Activated B cell treated with CpG ODN at 0.5 μM for 24 hours (primary cell): Measurements from ENCODE around the gene COL9A3. TPM values are rescaled to one million over a fixed set of nuclear protein-coding genes. Genes with fewer than 3 reads are reported as not detected.
A peak's percentile ranks its signal among the peaks of the same experiment; 100 is the strongest.

Source experiments
- ATAC-seq: fragments of 200-7000 bp; cut with Tn5 transposase; one replicate; pipeline ENCODE4 v1.10.0; 2021; ENCODE audit warnings: low read depth, mild to moderate bottlenecking, moderate library complexity
- CTCF ChIA-PET: fragments of 350-600 bp; sonication (Branson Sonifier 250); formaldehyde crosslinking; loops from one replicate; lab custom pipeline; 2021; ENCODE audit warnings: antibody characterized with exemption; lab: Charles Lee
- POLR2A ChIA-PET: fragments of 350-600 bp; sonication (Branson Sonifier 250); formaldehyde crosslinking; loops from one replicate; lab custom pipeline; 2021; ENCODE audit warnings: antibody characterized with exemption; lab: Charles Lee
- DNase-seq: peaks from one replicate; pipeline ENCODE4 v3.0.0; 2022
- H3K27ac Mint-ChIP-seq: one replicate; pipeline ENCODE4 v1.8.0; 2020; ENCODE audit warnings: mixed read lengths
- H3K27me3 Mint-ChIP-seq: one replicate; pipeline ENCODE4 v1.8.0; 2021; ENCODE audit warnings: mixed read lengths
- H3K36me3 Mint-ChIP-seq: one replicate; pipeline ENCODE4 v1.8.0; 2021; ENCODE audit warnings: low read depth, mixed read lengths
- H3K4me1 Mint-ChIP-seq: one replicate; pipeline ENCODE4 v1.8.0; 2021; ENCODE audit warnings: mixed read lengths
- H3K4me3 Mint-ChIP-seq: one replicate; pipeline ENCODE4 v1.8.0; 2020; ENCODE audit warnings: mild to moderate bottlenecking, mixed read lengths
- H3K9me3 Mint-ChIP-seq: one replicate; pipeline ENCODE4 v1.8.0; 2020; ENCODE audit warnings: mixed read lengths
- CTCF ChIP-seq: fragments of 200-600 bp; IDR thresholded peaks from one replicate; pipeline ENCODE4 v1.8.0; 2022; ENCODE audit warnings: antibody characterized with exemption, mild to moderate bottlenecking
- intact Hi-C: fragments of 100-400 bp; cut with micrococcal nuclease; formaldehyde crosslinking; loops from one replicate; pipeline ENCODE4 v1.15.1; 2024
- total RNA-seq: library from RNA; stranded (reverse); gene quantifications from 2 replicates; pipeline ENCODE4 v1.2.3, GENCODE V29; 2022

The COL9A3 gene
- total RNA-seq, 1 donor from 2014 or later, result 37.6 TPM

- intact Hi-C loops, result loop anchor here (2.0 kb wide), 1 partner anchor 35 kb away; no protein-coding TSS in a partner anchor
- ChIA-PET CTCF (no interaction called here), POLR2A (no interaction called here)
- H3K9me3 Mint-ChIP-seq, result no peaks in the 10 kb centered on the region
- no peaks in the 10 kb centered on the region for H3K36me3 Mint-ChIP-seq
- no peak for DNase-seq
- H3K27ac Mint-ChIP-seq, result peak overlapping the region; percentile 76
- no peaks in the 10 kb centered on the region for H3K27me3 Mint-ChIP-seq
- ATAC-seq, result no peak
- TF ChIP-seq CTCF, result no peak
- peaks cover 25% of the 10 kb centered on the region for H3K4me1 Mint-ChIP-seq
- peak overlapping the region; percentile 38 for H3K4me3 Mint-ChIP-seq
Measured at GRCh38 chr20:62776035-62776691, 40.7 kb upstream of the COL9A3 start.

- CTCF ChIA-PET, result no interaction called here
Measured at GRCh38 chr20:62776692-62777527, 39.9 kb upstream of the COL9A3 start.

GRCh38 chr20:62777528-62777830 is 39.4 kb upstream of the COL9A3 start:
- no peak for TF ChIP-seq CTCF
- Mint-ChIP-seq H3K27me3 (no peaks in the 10 kb centered on the region), H3K4me1 (peaks cover 25% of the 10 kb centered on the region), H3K4me3 (no peak overlapping the region), H3K9me3 (no peaks in the 10 kb centered on the region), H3K27ac (peak overlapping the region; percentile 76), H3K36me3 (no peaks in the 10 kb centered on the region)
- intact Hi-C loops, result loop anchor here (1.0 to 2.0 kb wide), 2 partner anchors 17 to 37 kb away; no protein-coding TSS in a partner anchor
- ATAC-seq (no peak), DNase-seq (no peak)
- ChIA-PET POLR2A (no interaction called here), CTCF (no interaction called here)

More at GRCh38 chr20:62776692-62777527, 39.9 kb upstream of the COL9A3 start:
- TF ChIP-seq CTCF, result no peak
- POLR2A ChIA-PET, result no interaction called here
- intact Hi-C loops, result loop anchor here (1.0 to 2.0 kb wide), 2 partner anchors 17 to 36 kb away; no protein-coding TSS in a partner anchor
- Mint-ChIP-seq H3K27ac (peak overlapping the region; percentile 76), H3K4me3 (peak overlapping the region; percentile 38), H3K4me1 (peaks cover 25% of the 10 kb centered on the region), H3K9me3 (no peaks in the 10 kb centered on the region), H3K27me3 (no peaks in the 10 kb centered on the region), H3K36me3 (no peaks in the 10 kb centered on the region)
- peak; percentile 77 for ATAC-seq
- DNase-seq, result no peak

GRCh38 chr20:62778058-62778457 is 38.8 kb upstream of the COL9A3 start:
- CTCF ChIA-PET, result no interaction called here
- no peak overlapping the region for H3K4me3 Mint-ChIP-seq
- intact Hi-C loops, result no loop called here

More at GRCh38 chr20:62778058-62778457, 38.8 kb upstream of the COL9A3 start:
- TF ChIP-seq CTCF, result no peak
- ATAC-seq (no peak), DNase-seq (no peak)
- no peaks in the 10 kb centered on the region for H3K27me3 Mint-ChIP-seq
- H3K36me3 Mint-ChIP-seq, result no peaks in the 10 kb centered on the region
- peaks cover 25% of the 10 kb centered on the region for H3K4me1 Mint-ChIP-seq
- POLR2A ChIA-PET, result no interaction called here
- no peak overlapping the region for H3K27ac Mint-ChIP-seq
- H3K9me3 Mint-ChIP-seq, result no peaks in the 10 kb centered on the region
